GM19455 (cell line): ENCODE data around the gene TMEM242.

Source experiments
- ATAC-seq: cut with Tn5 transposase; IDR thresholded peaks from one replicate; pipeline ENCODE4 v1.9.1; 2021; ENCODE audit not compliant: unreplicated experiment

Gene TMEM242

DNA sequence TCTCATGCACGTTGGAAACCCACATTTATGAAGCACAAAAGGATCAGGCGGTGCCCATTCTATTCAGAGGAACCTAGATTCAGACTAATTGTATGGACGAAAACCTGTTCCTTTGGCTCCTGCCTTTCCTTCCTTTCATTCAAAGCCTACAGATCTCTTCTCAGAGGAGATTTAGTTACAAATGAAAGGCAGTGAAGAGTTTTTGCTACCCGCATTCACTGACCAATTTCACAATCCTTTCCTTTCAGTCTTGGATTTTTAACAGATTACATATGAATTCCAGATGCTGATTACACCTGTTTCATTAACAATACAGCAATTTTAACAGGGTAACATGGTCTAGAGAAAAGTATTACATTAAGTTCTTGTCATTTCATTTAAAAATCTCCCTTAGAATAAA, 32.0 kb downstream of the TMEM242 start:
- no peak for ATAC-seq

DNA sequence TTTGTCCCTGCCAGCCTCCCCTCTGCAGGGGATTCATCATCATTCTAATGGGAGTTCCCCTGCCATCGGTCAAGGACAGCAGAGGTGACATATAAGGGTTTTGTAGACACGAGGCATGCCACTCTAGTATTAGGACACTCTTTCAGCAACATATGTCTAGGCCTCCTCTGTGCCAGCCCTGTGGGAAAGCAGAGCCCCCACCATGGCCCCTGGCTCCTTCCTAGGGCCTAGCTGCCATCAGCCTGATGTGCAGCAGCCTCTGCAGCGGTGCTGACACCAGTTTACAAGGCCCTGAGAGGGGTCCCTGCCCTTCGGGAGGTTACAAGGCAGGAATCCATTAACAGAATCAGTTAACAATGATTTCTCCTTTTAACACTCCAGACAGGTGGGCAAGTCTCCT, 32.5 kb downstream of the TMEM242 start:
- ATAC-seq = no peak

DNA sequence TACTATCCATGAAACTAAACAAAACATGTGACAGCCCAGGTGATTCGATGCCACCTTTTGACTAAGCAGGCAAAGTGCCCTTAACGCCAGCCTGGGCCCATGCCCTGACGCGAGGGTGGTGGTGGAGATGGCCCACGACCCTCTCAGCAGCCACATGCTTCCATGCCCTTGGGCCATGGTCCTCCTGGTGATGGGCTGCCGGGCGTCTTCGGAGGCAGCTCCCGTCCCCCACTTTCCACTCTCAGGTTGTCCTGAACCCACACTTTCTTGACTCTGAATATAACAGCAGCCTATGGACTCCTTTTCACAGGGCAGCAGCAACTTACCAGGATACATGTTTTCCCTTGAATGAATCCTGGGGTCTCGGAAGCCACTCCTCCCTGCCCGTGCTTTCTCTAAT, 33.6 kb downstream of the TMEM242 start:
- ATAC-seq = no peak

DNA sequence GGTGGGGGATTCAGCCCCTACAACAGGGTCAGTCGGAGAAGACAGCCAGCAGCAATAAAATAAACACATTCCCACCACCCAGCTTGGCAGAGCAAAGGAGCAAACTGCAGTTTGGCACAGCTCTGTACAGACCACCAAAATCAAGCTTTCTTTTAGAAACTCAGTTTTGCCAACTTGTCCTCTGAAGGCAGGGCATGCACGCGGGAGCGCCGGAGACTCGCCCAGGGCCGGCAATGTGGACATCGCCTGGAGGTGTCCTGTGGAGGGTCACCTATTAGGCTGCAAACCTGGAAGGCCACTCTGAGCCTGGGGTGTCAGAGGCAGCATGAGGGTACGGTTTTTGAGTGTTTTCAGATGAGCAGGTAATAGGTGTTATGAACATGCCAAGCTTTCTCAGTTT, 34.7 kb downstream of the TMEM242 start:
- ATAC-seq = no peak

DNA sequence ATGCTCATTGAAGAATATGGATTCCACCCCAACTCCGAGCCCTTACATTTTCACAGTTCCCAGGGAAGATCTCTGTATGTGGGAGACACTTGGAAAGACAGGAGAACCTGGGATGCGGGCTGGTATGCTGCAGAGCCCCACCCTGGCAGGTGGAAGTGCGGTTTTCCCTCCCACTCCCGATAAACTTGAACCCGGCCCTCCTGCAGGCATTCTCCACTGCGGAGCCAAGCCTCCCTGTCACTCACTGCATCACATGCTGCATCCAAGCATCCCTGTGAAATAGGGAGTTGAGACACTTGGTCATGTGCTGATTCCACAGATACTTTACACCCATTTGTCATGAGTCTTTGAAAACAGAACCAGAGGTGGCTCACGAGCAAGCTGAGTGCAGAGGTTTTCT, 35.4 kb downstream of the TMEM242 start:
- ATAC-seq = no peak

GRCh38 chr6:157287247-157287850, 36.0 kb downstream of the TMEM242 start:
- no peak for ATAC-seq

DNA sequence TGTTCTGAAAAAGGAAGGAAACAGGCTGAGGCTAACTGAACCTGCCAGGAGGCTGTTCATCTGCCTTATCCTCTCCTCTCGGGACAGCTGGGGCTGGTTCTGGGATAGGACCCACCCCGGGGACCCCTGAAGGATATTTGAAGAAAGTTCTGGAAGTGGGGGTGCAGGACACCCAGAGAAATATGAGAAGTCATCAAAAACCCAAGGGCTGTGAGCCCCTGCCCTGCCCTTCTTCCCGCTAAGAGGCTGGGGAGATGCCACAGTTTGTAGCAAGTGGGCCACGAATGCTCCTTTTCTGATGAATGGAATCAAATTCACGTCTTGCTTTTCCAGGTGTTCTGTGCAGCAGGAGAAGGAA, 37.9 kb downstream of the TMEM242 start:
- ATAC-seq = no peak

DNA sequence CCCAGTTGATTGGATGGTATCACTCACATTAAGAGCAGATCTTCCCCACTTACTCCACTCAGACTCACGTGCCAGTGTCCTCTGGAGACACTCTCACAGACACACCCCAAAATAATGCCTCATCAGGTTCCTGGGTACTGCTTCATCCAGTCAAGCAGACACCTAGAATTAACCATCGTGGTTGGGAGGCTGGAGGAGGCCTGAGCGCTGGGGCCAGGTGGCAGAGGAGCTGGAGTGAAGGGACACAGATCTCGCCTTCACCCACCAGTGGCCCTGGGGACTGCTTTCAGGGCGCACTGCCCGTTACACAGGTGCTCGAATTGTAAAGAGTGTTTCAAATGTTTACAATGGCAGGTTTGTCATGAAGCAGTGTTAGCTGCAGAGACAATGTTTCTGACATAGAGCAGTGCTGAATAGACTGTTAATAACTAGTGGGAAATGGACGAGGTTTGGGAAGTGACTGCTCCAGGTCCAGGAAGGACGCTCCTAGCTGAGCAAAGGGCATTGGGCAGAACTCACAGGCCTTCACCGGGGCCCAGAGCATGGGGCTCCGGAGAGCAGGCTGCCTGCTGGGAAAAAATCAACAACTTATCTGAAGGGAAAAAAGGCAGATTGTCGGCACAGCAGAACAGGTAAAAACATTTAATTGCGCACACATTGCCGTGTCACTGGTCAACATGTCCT, 38.4 kb downstream of the TMEM242 start:
- ATAC-seq = no peak

DNA sequence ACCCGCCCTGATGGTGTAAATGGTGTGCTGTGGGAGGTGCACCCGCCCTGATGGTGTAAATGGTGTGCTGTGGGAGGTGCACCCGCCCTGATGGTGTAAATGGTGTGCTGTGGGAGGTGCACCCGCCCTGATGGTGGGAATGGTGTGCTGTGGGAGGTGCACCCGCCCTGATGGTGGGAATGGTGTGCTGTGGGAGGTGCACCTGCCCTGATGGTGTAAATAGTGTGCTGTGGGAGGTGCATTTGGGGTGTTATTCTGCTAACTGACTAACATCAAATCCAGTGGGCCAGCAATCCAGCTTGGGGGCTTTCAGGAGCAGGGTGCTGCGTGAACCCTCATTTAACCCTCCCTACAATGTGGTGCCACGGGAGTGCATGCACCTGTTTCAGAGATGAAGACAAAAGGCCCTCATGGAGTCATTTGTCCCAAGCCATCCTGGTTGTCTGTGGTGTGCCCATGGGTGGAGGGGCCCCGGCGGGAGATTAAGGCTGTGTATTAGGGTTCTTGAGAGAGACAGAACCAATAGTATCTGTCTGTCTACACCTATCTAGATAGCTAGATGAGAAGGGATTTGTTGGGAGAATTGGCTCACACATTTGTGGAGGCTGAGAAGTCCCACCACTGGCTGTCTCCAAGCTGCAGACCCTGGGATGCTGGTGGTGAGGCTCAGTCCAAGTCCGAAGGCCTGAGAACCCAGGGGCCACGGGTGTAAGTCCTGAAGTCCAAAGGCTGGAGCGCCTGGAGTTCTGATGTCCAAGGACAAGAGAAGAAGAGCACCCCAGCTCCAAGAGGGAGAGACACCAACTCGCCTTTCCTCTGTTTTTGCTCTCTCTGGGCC, 39.2 kb downstream of the TMEM242 start:
- ATAC-seq = no peak

DNA sequence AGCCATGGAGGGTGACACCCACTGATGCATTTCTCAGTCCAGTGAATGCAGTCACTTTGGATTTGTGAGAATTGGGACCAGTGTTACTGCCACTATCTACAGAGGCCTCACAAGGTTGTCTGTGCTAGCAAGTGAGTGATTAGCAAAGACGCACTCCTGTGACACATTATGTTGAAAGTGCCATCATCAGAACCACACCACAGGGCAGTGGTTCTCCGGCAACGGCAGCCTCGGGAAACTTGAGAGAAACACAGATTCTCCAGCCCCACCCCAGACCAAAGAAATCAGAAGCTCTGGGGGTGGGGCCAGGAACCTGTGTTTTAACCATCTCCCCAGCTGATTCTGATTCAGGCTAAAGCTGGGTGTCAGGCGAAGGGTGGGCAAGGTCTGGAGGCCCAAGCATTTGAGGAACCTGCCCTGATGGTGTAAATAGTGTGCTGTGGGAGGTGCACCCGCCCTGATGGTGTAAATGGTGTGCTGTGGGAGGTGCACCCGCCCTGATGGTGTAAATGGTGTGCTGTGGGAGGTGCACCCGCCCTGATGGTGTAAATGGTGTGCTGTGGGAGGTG, 39.9 kb downstream of the TMEM242 start:
- no peak for ATAC-seq

DNA sequence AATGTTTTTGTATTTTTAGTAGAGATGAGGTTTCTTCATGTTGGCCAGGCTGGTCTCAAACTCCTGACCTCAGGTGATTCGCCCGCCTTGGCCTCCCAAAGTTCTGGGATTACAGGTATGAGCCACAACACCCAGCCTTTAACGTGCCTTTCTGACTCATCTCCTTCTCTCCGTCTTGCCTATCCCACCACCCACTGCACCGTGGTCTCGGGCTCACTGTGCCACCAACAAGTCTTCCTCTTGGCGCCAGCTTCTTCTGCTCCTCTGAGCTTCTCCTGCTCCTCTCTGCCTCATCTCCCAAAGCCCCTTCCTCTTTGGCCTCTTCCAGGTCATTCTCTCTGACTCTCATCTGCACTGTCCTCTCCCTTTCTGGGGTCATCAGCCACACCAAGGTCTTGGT, 41.0 kb downstream of the TMEM242 start:
- no peak for ATAC-seq

- no peak for ATAC-seq
Measured at GRCh38 chr6:157281570-157281969, 41.7 kb downstream of the TMEM242 start.

DNA sequence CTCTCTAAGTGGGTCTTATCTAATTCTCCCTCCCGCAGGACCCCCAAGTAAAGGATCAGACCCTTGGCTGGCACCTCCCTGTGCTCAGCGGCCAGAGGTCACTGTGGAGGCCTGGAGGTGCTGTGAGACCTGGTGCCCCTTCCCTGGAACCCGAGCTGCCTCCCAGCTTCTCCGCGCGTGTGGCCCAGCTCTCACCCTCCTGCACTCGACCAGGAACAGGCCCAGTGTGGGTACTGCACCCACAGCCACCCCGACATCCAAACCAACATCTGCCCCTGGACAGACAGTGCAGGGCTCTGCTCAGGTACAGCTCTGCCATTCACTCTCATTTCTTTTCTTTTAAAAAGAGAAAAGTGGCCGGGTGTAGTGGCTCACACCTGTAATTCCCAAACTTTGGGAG, 42.4 kb downstream of the TMEM242 start:
- no peak for ATAC-seq

GRCh38 chr6:157280157-157280556, 43.2 kb downstream of the TMEM242 start:
- no peak for ATAC-seq

GRCh38 chr6:157278171-157278570, 45.1 kb downstream of the TMEM242 start:
- no peak for ATAC-seq

GRCh38 chr6:157276731-157277130, 46.6 kb downstream of the TMEM242 start:
- no peak for ATAC-seq

DNA sequence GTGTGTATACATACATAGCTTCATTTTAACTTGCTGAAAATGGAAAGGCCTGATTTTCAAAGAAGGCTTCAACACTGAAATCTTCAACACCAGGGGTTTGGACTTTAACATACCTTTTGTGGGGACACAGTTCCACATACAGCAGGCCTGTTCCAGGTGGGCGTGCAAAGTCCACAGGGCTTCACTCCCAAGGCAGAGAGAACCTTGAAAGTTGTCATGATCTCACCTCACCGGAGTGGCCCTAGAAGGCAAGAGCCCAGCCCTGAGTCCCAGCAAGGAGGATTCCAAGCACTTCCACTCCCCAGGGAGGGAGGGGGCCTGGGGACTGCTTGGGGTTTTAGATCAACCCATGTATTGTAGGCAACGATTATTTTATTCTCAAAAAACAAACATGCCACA, 47.2 kb downstream of the TMEM242 start:
- ATAC-seq = no peak

DNA sequence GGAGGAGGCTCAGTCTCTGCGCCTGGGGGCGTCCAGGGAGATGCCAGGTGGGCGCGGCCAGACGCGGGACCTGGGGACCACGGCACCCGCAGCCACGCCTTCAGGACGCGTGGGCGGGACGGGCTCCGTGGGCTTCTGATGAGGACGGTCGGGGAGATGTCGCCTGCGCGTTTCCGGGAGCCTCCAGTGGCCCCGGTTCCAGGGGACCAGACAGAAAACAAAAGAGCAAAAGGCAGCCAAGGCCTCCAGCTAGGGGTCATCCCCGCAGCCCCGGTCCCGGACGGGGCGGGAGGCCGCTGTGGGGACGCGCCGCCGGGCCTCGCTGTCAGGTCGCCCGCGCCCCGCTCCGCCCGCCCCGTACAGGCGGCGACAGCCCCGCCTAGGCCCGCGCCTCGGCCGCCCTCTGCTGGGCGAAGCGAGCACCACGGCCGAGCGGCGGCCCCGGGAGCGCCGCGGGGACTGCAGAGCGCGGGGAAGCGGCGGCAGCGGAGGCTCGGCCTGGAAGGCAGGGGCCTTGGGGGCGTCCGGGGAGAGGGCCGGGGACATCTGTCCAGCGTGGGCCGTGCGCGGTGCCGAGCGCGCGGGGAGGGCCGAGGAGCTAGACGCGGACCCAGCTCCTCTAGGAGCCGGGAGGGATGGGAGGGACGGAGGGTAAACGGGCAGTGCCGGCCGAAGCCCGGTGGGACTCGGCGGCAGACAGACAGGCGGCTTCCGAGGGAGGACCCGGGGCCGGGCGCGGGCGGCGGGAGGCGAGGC, 48.7 kb downstream of the TMEM242 start:
- peak; percentile 98 for ATAC-seq

- ATAC-seq = peak; percentile 38
Measured at GRCh38 chr6:157273756-157274470, 49.4 kb downstream of the TMEM242 start.
